Measurements from ENCODE around the gene FADS6. TPM values are rescaled to one million over a fixed set of nuclear protein-coding genes. Genes with fewer than 3 reads are reported as not detected.
"Not testable (repeated sequence)": the region's sequence is repeated elsewhere in the genome, so short reads cannot be mapped to it uniquely, and the experiment has no call there.

The FADS6 gene
- polyA plus RNA-seq, 3 donors: 0.05 to 0.06 TPM; not detected in 1

DNA sequence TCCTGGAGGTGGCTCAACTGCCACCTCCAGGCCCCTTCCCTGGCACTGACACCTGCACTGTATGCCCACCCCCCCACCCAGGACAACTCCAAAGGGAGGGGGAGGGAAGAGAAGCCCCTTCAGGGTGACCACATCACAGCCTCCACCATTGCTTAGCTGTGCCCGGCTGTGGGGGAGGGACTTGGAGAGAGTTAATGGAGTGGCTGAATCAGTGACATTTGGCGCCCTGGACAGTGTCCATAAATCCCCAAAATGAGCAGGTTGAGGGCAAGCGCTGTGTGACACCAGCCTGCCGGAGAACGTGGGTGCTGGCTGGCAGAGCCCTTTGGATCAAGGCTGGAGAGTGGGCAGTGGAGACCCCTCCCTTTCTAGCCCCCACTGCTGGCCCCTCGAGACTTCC lies 28.7 kb upstream of the FADS6 start:
- WGBS, 3 donors: 54 to 60% (median 56%) methylated on average over 6 of the region's 6 CpGs
- H3K27ac ChIP-seq (ENCODE audit: low read depth, low read length): no peak overlapping the region

DNA sequence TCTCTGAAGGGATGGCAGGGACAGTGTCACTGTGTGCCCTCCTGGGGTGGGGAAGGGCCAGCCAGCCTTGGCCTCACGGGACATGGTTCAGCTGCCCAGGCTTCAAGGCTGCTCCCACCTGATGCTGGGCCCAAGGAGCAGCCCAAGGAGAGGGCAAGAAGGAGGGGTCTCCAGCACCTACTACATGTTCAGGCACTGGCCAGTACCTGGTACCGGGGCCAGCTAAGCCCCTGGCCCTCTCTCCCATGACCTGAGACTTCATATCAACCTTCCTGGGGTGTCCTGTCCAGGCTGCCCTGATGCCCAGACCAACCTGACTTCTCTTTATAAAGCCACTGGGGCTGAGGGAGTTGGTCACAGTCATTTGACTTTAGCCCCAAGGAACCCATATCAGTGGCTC lies 28.3 kb upstream of the FADS6 start:
- 83 to 100% (median 98%) methylated on average over 2 of the region's 2 CpGs for WGBS, 3 donors
- H3K27ac ChIP-seq (ENCODE audit: low read depth, low read length): no peak overlapping the region

GRCh38 chr17:74921026-74921681 lies 27.7 kb upstream of the FADS6 start:
- WGBS, 3 donors: 41 to 59% (median 41%) methylated on average over 18 to 19 of the region's 19 CpGs
- no peak overlapping the region for H3K27ac ChIP-seq (ENCODE audit: low read depth, low read length)

DNA sequence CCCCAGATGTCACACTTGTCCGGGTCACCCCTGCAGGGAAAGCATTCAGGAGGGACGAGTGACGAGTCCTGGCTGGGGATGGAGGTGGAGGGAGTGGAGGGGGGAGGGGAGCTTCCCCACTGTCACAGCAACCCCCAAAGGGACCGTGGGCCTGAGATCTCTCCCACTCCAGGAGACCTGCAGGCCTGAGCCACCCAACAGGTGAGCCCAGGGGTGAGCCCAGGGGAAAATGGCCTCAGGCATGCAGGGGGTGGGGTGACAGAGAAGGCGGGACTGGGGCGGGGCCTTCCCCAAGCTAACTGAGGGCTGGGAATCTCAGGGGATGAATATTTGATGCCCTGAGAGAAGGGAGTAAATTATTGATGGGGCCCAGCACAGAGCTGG lies 27.2 kb upstream of the FADS6 start:
- 47 to 61% (median 57%) methylated on average over 6 of the region's 6 CpGs for WGBS, 3 donors
- no peak overlapping the region for H3K27ac ChIP-seq (ENCODE audit: low read depth, low read length)

DNA sequence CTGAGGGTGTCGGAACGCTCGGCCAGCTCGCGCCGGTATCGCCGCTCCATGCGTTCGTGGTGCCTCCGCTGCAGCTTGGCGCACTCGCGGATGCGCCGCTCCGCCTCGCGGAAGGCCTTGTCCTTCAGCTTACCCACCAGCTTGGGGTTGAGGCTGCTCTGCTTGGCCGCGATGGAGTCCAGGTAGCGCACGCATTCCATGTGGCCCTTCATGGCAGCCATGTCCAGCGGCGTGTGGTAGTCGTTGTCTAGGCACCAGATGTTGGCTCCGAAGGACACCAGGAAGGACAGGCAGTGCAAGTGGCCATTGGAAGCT lies 26.8 kb upstream of the FADS6 start:
- WGBS, 3 donors: 70 to 79% (median 73%) methylated on average over 27 of the region's 27 CpGs
- H3K27ac ChIP-seq (ENCODE audit: low read depth, low read length): no peak overlapping the region

- 60 to 74% (median 65%) methylated on average over 66 to 67 of the region's 67 CpGs for WGBS, 3 donors
- no peak overlapping the region for H3K27ac ChIP-seq (ENCODE audit: low read depth, low read length)
Observed at GRCh38 chr17:74919440-74920305, 26.2 kb upstream of the FADS6 start.

- 89 to 92% (median 91%) methylated on average over 5 of the region's 5 CpGs for WGBS, 3 donors
- H3K27ac ChIP-seq (ENCODE audit: low read depth, low read length): no peak overlapping the region
Observed at GRCh38 chr17:74918906-74919305, 25.5 kb upstream of the FADS6 start.

GRCh38 chr17:74917430-74917829 lies 24.0 kb upstream of the FADS6 start:
- 47 to 72% (median 50%) methylated on average over 10 of the region's 10 CpGs for WGBS, 3 donors
- H3K27ac ChIP-seq (ENCODE audit: low read depth, low read length): no peak overlapping the region

DNA sequence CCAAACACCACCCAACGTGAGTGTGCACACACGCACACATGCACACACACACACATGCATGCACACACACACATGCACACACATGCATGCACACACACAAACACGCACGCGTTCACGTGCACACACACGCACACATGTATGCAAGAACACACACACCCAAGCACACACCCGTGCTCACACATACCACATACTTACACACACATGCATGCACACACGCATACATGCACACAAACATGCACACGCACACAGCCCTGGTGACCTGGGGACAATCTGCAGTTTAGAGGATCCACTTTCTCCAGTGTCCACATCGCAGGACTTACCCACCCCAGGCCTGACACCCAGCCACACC lies 23.4 kb upstream of the FADS6 start:
- 86 to 94% (median 91%) methylated on average over 11 of the region's 11 CpGs for WGBS, 3 donors
- no peak overlapping the region for H3K27ac ChIP-seq (ENCODE audit: low read depth, low read length)

DNA sequence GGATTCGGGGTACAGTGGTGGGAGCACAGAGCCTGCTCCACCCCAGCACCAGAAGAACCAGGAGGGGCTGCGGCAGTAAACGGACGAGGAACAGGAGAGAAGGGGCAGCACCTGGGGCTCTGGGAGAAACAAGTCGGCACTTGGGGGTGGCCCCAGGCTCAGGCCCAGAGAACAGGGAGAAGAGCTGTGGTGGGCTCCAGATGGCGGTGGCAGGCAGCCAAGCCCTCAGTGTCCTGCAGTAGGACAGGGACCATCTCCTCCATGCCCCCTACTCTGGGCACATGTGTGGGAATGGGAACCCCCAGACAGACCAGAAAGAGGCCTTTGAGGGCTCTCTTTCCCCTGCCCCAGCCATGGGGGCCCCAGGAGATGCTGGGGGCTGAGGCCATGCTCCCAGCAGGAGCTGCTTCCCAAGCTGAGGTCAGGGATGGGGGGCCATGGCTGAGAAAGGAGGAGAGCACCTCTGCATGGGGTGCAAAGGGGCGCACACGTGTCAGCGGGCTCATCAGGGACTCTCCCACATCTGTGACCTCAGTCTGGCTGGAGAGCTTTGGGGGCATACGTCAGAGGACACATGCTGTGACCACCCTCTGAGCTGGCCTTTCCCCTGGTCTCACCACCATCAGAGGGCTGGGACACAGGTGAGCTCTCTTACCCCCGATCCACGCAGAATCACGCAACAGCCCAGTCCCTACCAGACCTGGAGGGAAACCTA lies 22.9 kb upstream of the FADS6 start:
- WGBS, 3 donors: 82 to 91% (median 85%) methylated on average over 13 of the region's 13 CpGs
- H3K27ac ChIP-seq (ENCODE audit: low read depth, low read length): no peak overlapping the region

- not testable (repeated sequence) for H3K27ac ChIP-seq (ENCODE audit: low read depth, low read length)
- WGBS, 3 donors: 64 to 80% (median 65%) methylated on average over 8 of the region's 8 CpGs
Observed at GRCh38 chr17:74911423-74911822, 18.0 kb upstream of the FADS6 start.

DNA sequence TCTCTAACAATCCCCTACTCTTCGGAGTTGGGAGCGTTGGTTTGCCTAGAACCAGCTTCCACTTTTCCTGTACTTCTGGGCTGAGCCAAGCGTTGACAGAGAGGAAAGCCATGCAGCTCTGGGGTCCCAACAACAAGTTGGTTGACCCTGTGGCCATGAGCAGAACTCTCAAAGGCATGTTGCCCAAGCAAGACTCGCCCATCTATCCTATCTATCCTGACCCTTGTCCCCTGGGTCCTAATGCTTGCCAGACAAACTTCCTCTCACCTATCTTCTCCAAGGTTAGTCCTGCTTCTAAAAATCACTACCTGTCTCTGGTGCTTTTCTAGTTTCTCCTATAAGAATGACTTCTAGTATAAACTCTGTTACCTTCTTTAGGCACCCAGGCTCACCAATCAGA lies 15.7 kb upstream of the FADS6 start:
- H3K27ac ChIP-seq (ENCODE audit: low read depth, low read length): not testable (repeated sequence)
- 67 to 77% (median 69%) methylated on average over 4 of the region's 4 CpGs for WGBS, 3 donors

- no peak overlapping the region for H3K27ac ChIP-seq (ENCODE audit: low read depth, low read length)
- 94 to 96% (median 94%) methylated on average over 28 to 34 of the region's 34 CpGs for WGBS, 3 donors
Observed at GRCh38 chr17:74907012-74907411, 13.6 kb upstream of the FADS6 start.

DNA sequence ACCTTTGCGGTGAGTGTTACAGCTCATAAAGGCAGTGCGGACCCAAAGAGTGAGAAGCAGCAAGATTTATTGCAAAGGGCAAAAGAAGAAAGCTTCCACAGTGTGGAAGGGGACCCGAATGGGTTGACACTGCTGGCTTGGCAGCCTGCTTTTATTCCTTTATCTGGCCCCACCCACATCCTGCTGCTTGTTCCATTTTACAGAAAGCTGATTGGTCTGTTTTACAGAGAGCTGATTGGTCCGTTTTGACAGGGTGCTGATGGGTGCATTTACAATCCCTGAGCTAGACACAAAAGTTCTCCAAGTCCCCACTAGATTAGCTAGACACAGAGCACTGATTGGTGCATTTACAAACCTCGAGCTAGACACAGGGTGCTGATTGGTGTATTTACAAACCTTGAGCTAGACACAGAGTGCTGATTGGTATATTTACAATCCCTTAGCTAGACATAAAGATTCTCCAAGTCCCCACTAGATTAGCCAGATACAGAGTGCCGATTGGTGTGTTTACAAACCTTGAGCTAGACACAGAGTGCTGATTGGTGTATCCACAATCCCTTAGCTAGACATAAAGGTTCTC lies 12.9 kb upstream of the FADS6 start:
- not testable (repeated sequence) for H3K27ac ChIP-seq (ENCODE audit: low read depth, low read length)
- 68 to 70% (median 69%) methylated on average over 6 of the region's 6 CpGs for WGBS, 3 donors

- 72 to 74% (median 73%) methylated on average over 7 of the region's 7 CpGs for WGBS, 3 donors
- H3K27ac ChIP-seq (ENCODE audit: low read depth, low read length): no peak overlapping the region
Observed at GRCh38 chr17:74904687-74905409, 11.4 kb upstream of the FADS6 start.

DNA sequence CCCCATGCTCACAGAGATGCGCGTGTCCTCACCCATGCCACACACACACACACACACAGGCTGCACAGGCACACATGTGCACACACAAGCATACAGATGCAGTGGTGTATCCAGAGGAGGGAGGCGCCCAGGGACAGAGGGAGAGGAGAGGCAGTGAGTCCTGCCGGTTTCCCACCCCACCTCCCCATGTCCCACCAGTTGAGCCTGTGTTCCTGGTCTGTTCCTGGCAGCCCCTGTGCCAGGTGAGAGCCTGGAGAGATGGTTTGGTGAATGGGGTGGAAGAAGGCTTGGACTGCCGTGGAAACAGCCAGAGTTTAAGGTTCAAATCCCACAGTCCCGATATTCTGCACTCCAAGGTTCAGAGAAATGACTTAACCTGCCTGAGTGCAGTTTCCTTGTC lies 10.2 kb upstream of the FADS6 start:
- 57 to 79% (median 76%) methylated on average over 6 of the region's 6 CpGs for WGBS, 3 donors
- H3K27ac ChIP-seq (ENCODE audit: low read depth, low read length): no peak overlapping the region

GRCh38 chr17:74903034-74903433 lies 9.6 kb upstream of the FADS6 start:
- H3K27ac ChIP-seq (ENCODE audit: low read depth, low read length): no peak overlapping the region
- WGBS, 3 donors: 82 to 88% (median 85%) methylated on average over 9 of the region's 9 CpGs

DNA sequence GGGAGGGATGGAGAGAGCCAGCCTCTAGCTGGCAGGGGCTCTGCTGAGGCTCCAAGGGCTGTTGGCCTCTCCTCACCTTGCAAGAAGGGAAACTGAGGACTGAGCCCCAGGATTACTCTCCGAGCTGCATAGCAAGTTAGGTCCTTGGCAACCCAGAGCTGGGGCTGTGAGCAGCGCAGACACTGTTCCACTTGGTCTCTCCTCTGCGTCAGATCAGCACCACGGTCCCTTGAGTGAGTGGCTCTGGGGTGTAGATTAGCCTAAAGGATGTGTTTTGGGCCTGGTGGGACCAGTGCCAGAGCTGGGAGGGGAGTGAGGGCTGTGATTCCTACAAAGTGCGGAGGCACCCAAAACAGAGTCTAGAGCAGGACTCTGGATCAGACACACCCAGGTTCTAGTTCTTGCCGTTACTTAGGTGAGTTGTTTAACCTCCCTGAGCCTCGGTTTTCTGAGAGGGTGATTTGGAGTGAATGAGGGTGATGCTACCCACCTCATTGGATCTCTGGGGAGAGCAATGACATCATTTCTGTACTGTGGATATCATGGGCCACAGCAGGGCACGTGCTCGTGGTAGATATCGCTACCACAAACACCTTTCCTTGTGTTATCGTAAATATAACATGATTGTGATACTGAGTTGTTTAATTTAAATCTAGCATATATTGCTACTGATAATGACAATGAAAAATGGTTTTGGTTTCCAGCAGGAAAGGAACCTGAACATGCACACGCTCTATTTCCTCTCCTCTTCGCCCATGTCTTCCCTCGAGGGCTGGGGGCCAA lies 8.1 kb upstream of the FADS6 start:
- H3K27ac ChIP-seq (ENCODE audit: low read depth, low read length): no peak overlapping the region
- 51 to 78% (median 57%) methylated on average over 14 of the region's 14 CpGs for WGBS, 3 donors
